Measurements from ENCODE around the gene UBE2J2. TPM values are rescaled to one million over a fixed set of nuclear protein-coding genes. Genes with fewer than 3 reads are reported as not detected.
A peak's percentile ranks its signal among the peaks of the same experiment; 100 is the strongest.

UBE2J2 gene
- total and polyA plus RNA-seq, 4 donors = 36.0 to 57.4 (median 47.1) TPM

DNA sequence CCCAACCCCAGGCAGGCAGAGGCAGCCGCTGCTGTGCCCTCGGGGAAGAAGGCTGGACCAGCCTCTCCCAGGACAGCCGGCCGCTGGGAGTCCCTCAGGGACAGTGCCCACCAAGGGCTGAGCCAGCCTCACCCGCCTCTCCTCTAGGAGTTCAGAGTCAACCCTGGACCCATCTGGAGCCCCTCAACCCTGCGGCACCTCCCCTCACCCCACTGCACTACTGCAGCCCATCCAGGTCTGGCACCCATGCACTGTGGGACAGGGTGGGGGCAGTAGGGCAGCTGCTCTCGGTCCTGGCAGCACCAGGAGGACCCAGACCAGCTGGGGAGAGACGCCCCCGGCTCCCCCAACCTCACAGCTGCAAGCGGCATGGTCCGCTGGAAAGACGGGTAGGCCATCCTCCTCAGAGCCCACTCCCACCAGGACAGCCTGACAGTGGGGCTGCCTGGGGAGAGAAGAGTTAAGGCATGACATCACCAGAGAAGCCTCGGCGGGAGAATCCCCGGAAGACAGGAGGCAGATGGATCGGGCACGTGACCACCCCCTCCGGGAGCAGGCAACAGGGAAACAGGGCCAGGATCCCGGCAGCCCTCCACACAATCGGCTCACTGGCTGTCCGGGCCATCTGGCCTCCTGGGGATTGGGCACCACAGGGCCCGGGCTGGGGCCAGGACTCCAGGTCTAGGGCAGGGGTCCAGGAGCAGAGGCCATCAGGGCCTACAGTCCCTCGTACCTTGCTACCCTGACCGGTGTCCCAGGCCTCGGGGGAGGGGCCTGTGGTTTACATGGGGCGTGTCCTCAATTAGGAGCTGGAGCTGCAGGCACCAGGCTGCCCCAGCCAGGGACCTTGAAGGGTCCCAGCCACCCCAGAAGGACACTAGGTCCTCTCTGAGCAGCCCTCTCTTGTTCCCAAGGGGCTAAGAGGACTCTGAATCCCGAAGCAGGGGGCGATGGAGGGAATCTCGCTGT, 31.0 kb upstream of the UBE2J2 start:
- 44 to 48% methylated on average over 27 to 29 of the region's 29 CpGs for WGBS, 2 donors
- H3K4me3 ChIP-seq = no peak overlapping the region
- H3K4me1 ChIP-seq (ENCODE audit: control insufficient read depth in 5 of 5, insufficient read depth in 5 of 5, low read length in 5 of 5) = peaks cover 11 to 35% (median 17%) of the 10 kb centered on the region in 5 donors
- no peak for ATAC-seq (ENCODE audit: insufficient read depth, low FRiP score)
- H3K9ac ChIP-seq (ENCODE audit: insufficient read depth in 1 of 2, low read length in 2 of 2) = peak overlapping the region in 1 of 2 donors; percentile 65
- DNase-seq = peak; percentile 90 to 92 (median 91)
- H3K27me3 ChIP-seq (ENCODE audit: control insufficient read depth in 3 of 3, insufficient read depth in 3 of 3, low read length in 2 of 3) = no peaks in the 10 kb centered on the region
- peak overlapping the region; percentile 5 to 40 for H3K27ac ChIP-seq (ENCODE audit: low read depth in 1 of 2, low read length in 1 of 2)
- TF ChIP-seq, protein P1, sequence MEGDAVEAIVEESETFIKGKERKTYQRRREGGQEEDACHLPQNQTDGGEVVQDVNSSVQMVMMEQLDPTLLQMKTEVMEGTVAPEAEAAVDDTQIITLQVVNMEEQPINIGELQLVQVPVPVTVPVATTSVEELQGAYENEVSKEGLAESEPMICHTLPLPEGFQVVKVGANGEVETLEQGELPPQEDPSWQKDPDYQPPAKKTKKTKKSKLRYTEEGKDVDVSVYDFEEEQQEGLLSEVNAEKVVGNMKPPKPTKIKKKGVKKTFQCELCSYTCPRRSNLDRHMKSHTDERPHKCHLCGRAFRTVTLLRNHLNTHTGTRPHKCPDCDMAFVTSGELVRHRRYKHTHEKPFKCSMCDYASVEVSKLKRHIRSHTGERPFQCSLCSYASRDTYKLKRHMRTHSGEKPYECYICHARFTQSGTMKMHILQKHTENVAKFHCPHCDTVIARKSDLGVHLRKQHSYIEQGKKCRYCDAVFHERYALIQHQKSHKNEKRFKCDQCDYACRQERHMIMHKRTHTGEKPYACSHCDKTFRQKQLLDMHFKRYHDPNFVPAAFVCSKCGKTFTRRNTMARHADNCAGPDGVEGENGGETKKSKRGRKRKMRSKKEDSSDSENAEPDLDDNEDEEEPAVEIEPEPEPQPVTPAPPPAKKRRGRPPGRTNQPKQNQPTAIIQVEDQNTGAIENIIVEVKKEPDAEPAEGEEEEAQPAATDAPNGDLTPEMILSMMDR (IDR thresholded peaks at IDR 0.05; ENCODE audit: control extremely low read depth, extremely low read depth) = no peak
- no peaks in the 10 kb centered on the region for H3K9me3 ChIP-seq (ENCODE audit: control insufficient read depth in 4 of 4, insufficient read depth in 3 of 4, low read length in 3 of 4)
- H3K36me3 ChIP-seq (ENCODE audit: control insufficient read depth in 4 of 4, insufficient read depth in 4 of 4, low read length in 4 of 4) = peaks cover 0 to 4% (median 0%) of the 10 kb centered on the region in 4 donors

DNA sequence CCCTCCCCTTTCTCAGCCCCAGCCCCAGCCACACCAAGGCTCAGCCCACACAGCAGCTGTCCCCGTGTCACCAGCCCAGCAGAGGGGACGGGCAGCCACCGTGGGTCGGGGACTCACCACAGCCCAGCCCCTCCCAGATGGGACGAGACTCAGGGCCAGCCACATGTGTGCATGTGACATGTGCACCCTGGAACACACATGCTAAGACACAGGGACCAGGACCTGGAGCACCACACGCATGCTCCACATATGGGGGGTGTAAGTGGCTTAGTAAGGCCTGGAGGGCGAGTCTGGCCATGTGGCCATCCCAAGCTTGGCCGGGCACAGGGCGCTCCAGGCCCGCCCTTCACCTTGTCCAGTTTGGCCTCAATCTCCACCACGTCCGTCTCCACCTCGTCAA, 30.1 kb upstream of the UBE2J2 start:
- no peak for ATAC-seq (ENCODE audit: insufficient read depth, low FRiP score)
- no peak overlapping the region for H3K27ac ChIP-seq (ENCODE audit: low read depth in 1 of 2, low read length in 1 of 2)
- H3K27me3 ChIP-seq (ENCODE audit: control insufficient read depth in 3 of 3, insufficient read depth in 3 of 3, low read length in 2 of 3) = no peaks in the 10 kb centered on the region
- H3K9me3 ChIP-seq (ENCODE audit: control insufficient read depth in 4 of 4, insufficient read depth in 3 of 4, low read length in 3 of 4) = no peaks in the 10 kb centered on the region
- 93 to 94% methylated on average over 13 of the region's 13 CpGs for WGBS, 2 donors
- TF ChIP-seq, protein P1 (IDR thresholded peaks at IDR 0.05; ENCODE audit: control extremely low read depth, extremely low read depth) = no peak
- no peak overlapping the region for H3K4me3 ChIP-seq
- peaks cover 11 to 30% (median 17%) of the 10 kb centered on the region in 5 donors for H3K4me1 ChIP-seq (ENCODE audit: control insufficient read depth in 5 of 5, insufficient read depth in 5 of 5, low read length in 5 of 5)
- H3K36me3 ChIP-seq (ENCODE audit: control insufficient read depth in 4 of 4, insufficient read depth in 4 of 4, low read length in 4 of 4) = peaks cover 0 to 4% (median 0%) of the 10 kb centered on the region in 4 donors
- DNase-seq = no peak
- no peak overlapping the region for H3K9ac ChIP-seq (ENCODE audit: insufficient read depth in 1 of 2, low read length in 2 of 2)

GRCh38 chr1:1302951-1303509, 29.4 kb upstream of the UBE2J2 start:
- WGBS, 2 donors = 84 to 85% methylated on average over 27 to 31 of the region's 31 CpGs
- H3K9ac ChIP-seq (ENCODE audit: insufficient read depth in 1 of 2, low read length in 2 of 2) = no peak overlapping the region
- TF ChIP-seq, protein P1 (IDR thresholded peaks at IDR 0.05; ENCODE audit: control extremely low read depth, extremely low read depth) = no peak
- no peak overlapping the region for H3K27ac ChIP-seq (ENCODE audit: low read depth in 1 of 2, low read length in 1 of 2)
- H3K9me3 ChIP-seq (ENCODE audit: control insufficient read depth in 4 of 4, insufficient read depth in 3 of 4, low read length in 3 of 4) = no peaks in the 10 kb centered on the region
- DNase-seq (no peak), ATAC-seq (ENCODE audit: insufficient read depth, low FRiP score) (no peak)
- H3K27me3 ChIP-seq (ENCODE audit: control insufficient read depth in 3 of 3, insufficient read depth in 3 of 3, low read length in 2 of 3) = no peaks in the 10 kb centered on the region
- peaks cover 11 to 30% (median 17%) of the 10 kb centered on the region in 5 donors for H3K4me1 ChIP-seq (ENCODE audit: control insufficient read depth in 5 of 5, insufficient read depth in 5 of 5, low read length in 5 of 5)
- H3K4me3 ChIP-seq = no peak overlapping the region
- H3K36me3 ChIP-seq (ENCODE audit: control insufficient read depth in 4 of 4, insufficient read depth in 4 of 4, low read length in 4 of 4) = peaks cover 0 to 4% (median 0%) of the 10 kb centered on the region in 4 donors
